ENCODE data around the gene CACNA1C. TPM values are rescaled to one million over a fixed set of nuclear protein-coding genes. Genes with fewer than 3 reads are reported as not detected.

CACNA1C gene
- polyA plus RNA-seq, 1 of the 3 experiments (the other 2 are of a cell fraction): 1.5 TPM

GRCh38 chr12:2136901-2137300 lies 84.1 kb downstream of the CACNA1C start:
- Histone ChIP-seq H3K4me3 (ENCODE audit: low read depth in 2 of 2, low read length in 1 of 2) (no peak overlapping the region), H3K9ac (no peak overlapping the region), H3K4me2 (no peak overlapping the region), H3K79me2 (ENCODE audit: insufficient read depth) (no peaks in the 10 kb centered on the region), H3K36me3 (replicated peaks in 1 of 2; ENCODE audit: control insufficient read depth in 1 of 2, insufficient read depth in 2 of 2, low read length in 1 of 2) (no peaks in the 10 kb centered on the region), H3K27ac (ENCODE audit: low read depth in 2 of 2, low read length in 1 of 2) (no peak overlapping the region), H3F3A (replicated peaks; ENCODE audit: insufficient read depth) (no peaks in the 10 kb centered on the region), H3K9me3 (no peaks in the 10 kb centered on the region), H4K20me1 (ENCODE audit: insufficient read depth) (no peaks in the 10 kb centered on the region), H2AFZ (ENCODE audit: low read depth) (no peak overlapping the region), H3K9me2 (no peaks in the 10 kb centered on the region), H3K27me3 (ENCODE audit: insufficient read depth) (no peaks in the 10 kb centered on the region), H3K4me1 (ENCODE audit: control insufficient read depth in 1 of 2, insufficient read depth in 2 of 2, low read depth in 1 of 2, low read length in 1 of 2) (no peaks in the 10 kb centered on the region; a peak in 1 of 4 replicates)
- 76% methylated on average over 4 of the region's 10 CpGs for WGBS (ENCODE audit: low lambda C conversion rate)
- POLR2A ChIA-PET: interaction anchor here (0.6 kb wide), 2 partner anchors 132 to 145 kb away, joined by 3 read pairs; no protein-coding TSS in a partner anchor
- CTCF ChIA-PET: interaction anchor here (1.3 kb wide), 1 partner anchor 16 kb away, joined by 3 read pairs; no protein-coding TSS in a partner anchor
- no peak for DNase-seq
- no peak for TF ChIP-seq PBX3 (IDR thresholded peaks at IDR 0.05)
- TF ChIP-seq TAF1 (IDR thresholded peaks at IDR 0.05; ENCODE audit: borderline replicate concordance, low read depth, low read length): no peak
- no peak for TF ChIP-seq FOSL2 (IDR thresholded peaks at IDR 0.05; ENCODE audit: borderline replicate concordance, low read depth)
- no peak for TF ChIP-seq GABPA (IDR thresholded peaks at IDR 0.05; ENCODE audit: low read depth)
- no peak for TF ChIP-seq SIN3A (IDR thresholded peaks at IDR 0.05; ENCODE audit: borderline replicate concordance, low read depth, low read length)
- TF ChIP-seq ZBTB33 (IDR thresholded peaks at IDR 0.05; ENCODE audit: borderline replicate concordance, low read depth): no peak
- no peak for TF ChIP-seq RAD21 (IDR thresholded peaks at IDR 0.05; ENCODE audit: low read length)
- TF ChIP-seq FOXM1 (IDR thresholded peaks at IDR 0.05; ENCODE audit: low read depth): no peak
- TF ChIP-seq ELF1 (IDR thresholded peaks at IDR 0.05): no peak
- TF ChIP-seq POLR2AphosphoS5 (IDR thresholded peaks at IDR 0.05; ENCODE audit: low read depth, low read length): no peak
- TF ChIP-seq RFX5 (IDR thresholded peaks at IDR 0.05; ENCODE audit: low read length): no peak
- TF ChIP-seq FOXJ3 (CRISPR knock-in tag; IDR thresholded peaks at IDR 0.05): no peak
- no peak for TF ChIP-seq TEAD4 (IDR thresholded peaks at IDR 0.05; ENCODE audit: borderline replicate concordance, insufficient read depth)
- no peak for TF ChIP-seq NFIC (IDR thresholded peaks at IDR 0.05; ENCODE audit: borderline replicate concordance)
- TF ChIP-seq YY1 (IDR thresholded peaks at IDR 0.05; ENCODE audit: low read depth): no peak
- no peak for TF ChIP-seq RXRA (IDR thresholded peaks at IDR 0.05; ENCODE audit: borderline replicate concordance, low read depth)

- Histone ChIP-seq H3K36me3 (replicated peaks in 1 of 2; ENCODE audit: control insufficient read depth in 1 of 2, insufficient read depth in 2 of 2, low read length in 1 of 2) (no peaks in the 10 kb centered on the region), H3K9me2 (no peaks in the 10 kb centered on the region), H3K4me3 (ENCODE audit: low read depth in 2 of 2, low read length in 1 of 2) (no peak overlapping the region), H4K20me1 (ENCODE audit: insufficient read depth) (no peaks in the 10 kb centered on the region), H3K27ac (ENCODE audit: low read depth in 2 of 2, low read length in 1 of 2) (no peak overlapping the region), H3K4me1 (ENCODE audit: control insufficient read depth in 1 of 2, insufficient read depth in 2 of 2, low read depth in 1 of 2, low read length in 1 of 2) (no peaks in the 10 kb centered on the region; a peak in 1 of 4 replicates), H3K9ac (no peak overlapping the region), H3K27me3 (ENCODE audit: insufficient read depth) (no peaks in the 10 kb centered on the region), H3F3A (replicated peaks; ENCODE audit: insufficient read depth) (no peaks in the 10 kb centered on the region), H3K79me2 (ENCODE audit: insufficient read depth) (no peaks in the 10 kb centered on the region), H2AFZ (ENCODE audit: low read depth) (no peak overlapping the region), H3K9me3 (no peaks in the 10 kb centered on the region), H3K4me2 (no peak overlapping the region)
- ChIA-PET CTCF (interaction anchor here (1.3 kb wide), 1 partner anchor 16 kb away, joined by 3 read pairs; no protein-coding TSS in a partner anchor), POLR2A (no interaction called here)
- 81% methylated on average over 4 of the region's 10 CpGs for WGBS (ENCODE audit: low lambda C conversion rate)
- no peak for DNase-seq
- no peak for TF ChIP-seq NRF1 (IDR thresholded peaks at IDR 0.05; ENCODE audit: low read depth, low read length)
- TF ChIP-seq EP300 (IDR thresholded peaks at IDR 0.05; ENCODE audit: borderline replicate concordance in 1 of 2, low read depth in 1 of 2, low read length in 1 of 2): no peak
- no peak for TF ChIP-seq JUND (IDR thresholded peaks at IDR 0.05)
- no peak for TF ChIP-seq NFIC (IDR thresholded peaks at IDR 0.05; ENCODE audit: borderline replicate concordance)
- TF ChIP-seq TEAD4 (IDR thresholded peaks at IDR 0.05; ENCODE audit: borderline replicate concordance, insufficient read depth): no peak
- TF ChIP-seq TAF1 (IDR thresholded peaks at IDR 0.05; ENCODE audit: borderline replicate concordance, low read depth, low read length): no peak
- no peak for TF ChIP-seq ELF1 (IDR thresholded peaks at IDR 0.05)
- TF ChIP-seq REST (IDR thresholded peaks at IDR 0.05; ENCODE audit: low read depth, low read length): no peak
- TF ChIP-seq PBX3 (IDR thresholded peaks at IDR 0.05): no peak
Measured at GRCh38 chr12:2137711-2138110, 84.9 kb downstream of the CACNA1C start.
